H1 (cell line): Measurements from ENCODE around the gene DLX4. TPM values are rescaled to one million over a fixed set of nuclear protein-coding genes. Genes with fewer than 3 reads are reported as not detected.

ENCODE experiments used
- CTCF ChIA-PET: fragments of 300-600 bp; sonication (Branson Sonifier 250); formaldehyde crosslinking; loops from one replicate; lab custom pipeline; 2021; ENCODE audit not compliant: partially characterized antibody; lab: Charles Lee
- POLR2A ChIA-PET: fragments of 300-600 bp; sonication (Branson Sonifier 250); formaldehyde crosslinking; loops from one replicate; lab custom pipeline; 2021; ENCODE audit warnings: inconsistent platforms; ENCODE audit not compliant: partially characterized antibody; lab: Charles Lee
- DNase-seq, 2 experiments: peaks; one replicate each; pipeline versions ENCODE4 v3.0.0 to v3.0.0-alpha.2; 2010 to 2022; ENCODE audit warnings: low spot score in 2 of 2, low read depth in 1 of 2, mixed read lengths in 1 of 2
- FAIRE-seq: peaks from 2 replicates; lab custom pipeline; 2011; peaks lifted over from hg19 to GRCh38; lab: Jason Lieb, UNC
- H2AFZ ChIP-seq: 2 replicates; pipeline ENCODE4 v1.8.1; 2012; ENCODE audit warnings: low read length, inconsistent platforms
- H2AK5ac ChIP-seq: 2 replicates; pipeline ENCODE4 v1.6.1; 2013; ENCODE audit warnings: low read depth, low read length
- H2BK120ac ChIP-seq: replicated peaks from 2 replicates; pipeline ENCODE3; 2013; ENCODE audit warnings: low read depth, low read length, inconsistent platforms
- H2BK12ac ChIP-seq: 2 replicates; pipeline ENCODE4 v1.6.1; 2013; ENCODE audit warnings: low read depth, low read length
- H2BK15ac ChIP-seq: 2 replicates; pipeline ENCODE4 v1.6.1; 2013; ENCODE audit warnings: low read length
- H2BK20ac ChIP-seq: 2 replicates; pipeline ENCODE4 v1.6.1; 2013; ENCODE audit warnings: low read length
- H2BK5ac ChIP-seq: 2 replicates; pipeline ENCODE4 v1.6.1; 2013; ENCODE audit warnings: low read depth, low read length
- H3K14ac ChIP-seq: 2 replicates; pipeline ENCODE4 v1.6.1; 2013; ENCODE audit warnings: inconsistent platforms; ENCODE audit not compliant: insufficient read length
- H3K18ac ChIP-seq: 2 replicates; pipeline ENCODE4 v1.6.1; 2013; ENCODE audit warnings: low read length; ENCODE audit errors: extremely low read depth
- H3K23ac ChIP-seq: 2 replicates; pipeline ENCODE4 v1.6.1; 2013; ENCODE audit warnings: inconsistent platforms; ENCODE audit not compliant: insufficient read length
- H3K23me2 ChIP-seq: 2 replicates; pipeline ENCODE4 v1.6.1; 2013; ENCODE audit warnings: low read depth, low read length
- H3K27ac ChIP-seq: 2 replicates; pipeline ENCODE4 v1.6.1; 2011; ENCODE audit warnings: low read depth, low read length, inconsistent platforms
- H3K27me3 ChIP-seq, 4 experiments: replicated peaks in 1 of 4; 1 replicate in 1 of 4; 2 replicates in 3 of 4; pipeline versions ENCODE4 v1.6.1 to v1.8.1; 2011 to 2013; ENCODE audit warnings: low read length in 3 of 4, mild to moderate bottlenecking in 3 of 4, inconsistent platforms in 2 of 4, mixed read lengths in 2 of 4, moderate library complexity in 1 of 4; ENCODE audit not compliant: control insufficient read depth in 3 of 4, insufficient read depth in 3 of 4; ENCODE audit errors: extremely low read depth in 1 of 4
- H3K36me3 ChIP-seq, 4 experiments: 2 replicates each; pipeline versions ENCODE4 v1.6.1 to v1.8.1; 2011 to 2013; ENCODE audit warnings: mild to moderate bottlenecking in 4 of 4, low read length in 3 of 4, moderate library complexity in 2 of 4, control low read depth in 1 of 4, inconsistent platforms in 1 of 4; ENCODE audit not compliant: insufficient read depth in 4 of 4, control insufficient read depth in 2 of 4
- H3K4ac ChIP-seq: replicated peaks from 2 replicates; pipeline ENCODE3; 2013; ENCODE audit warnings: low read length, low read depth, mixed read lengths, inconsistent platforms; ENCODE audit not compliant: insufficient read length
- H3K4me1 ChIP-seq, 4 experiments: replicated peaks in 1 of 4; 1 replicate in 1 of 4; 2 replicates in 3 of 4; pipeline versions ENCODE4 v1.6.1 to v1.8.1; 2011 to 2013; ENCODE audit warnings: low read length in 3 of 4, inconsistent platforms in 2 of 4, mixed read lengths in 1 of 4; ENCODE audit not compliant: insufficient read depth in 4 of 4, control insufficient read depth in 3 of 4
- H3K4me2 ChIP-seq, 2 experiments: 2 replicates each; pipeline versions ENCODE4 v1.6.1 to v1.8.1; 2011 to 2013; ENCODE audit warnings: low read depth in 2 of 2, low read length in 2 of 2, control low read depth in 1 of 2, inconsistent platforms in 1 of 2, mild to moderate bottlenecking in 1 of 2; ENCODE audit not compliant: insufficient read depth in 1 of 2
- H3K4me3 ChIP-seq, 4 experiments: fragments of 200-600, 300-600 bp in 1 of 4; sonication (generic), shearing (Covaris generic), sonication (Bioruptor Twin) in 1 of 4; 2 replicates each; pipeline versions ENCODE4 v1.5.1 to v1.8.1; 2011 to 2016; ENCODE audit warnings: low read length in 4 of 4, low read depth in 3 of 4, control low read depth in 2 of 4, inconsistent platforms in 2 of 4, mild to moderate bottlenecking in 2 of 4, mixed read lengths in 1 of 4, moderate library complexity in 1 of 4; ENCODE audit not compliant: insufficient read depth in 2 of 4; ENCODE audit errors: extremely low read depth in 1 of 4
- H3K56ac ChIP-seq: replicated peaks from 2 replicates; pipeline ENCODE3; 2013; ENCODE audit warnings: low read depth, mild to moderate bottlenecking, mixed read lengths, low read length, inconsistent platforms; ENCODE audit not compliant: insufficient read length
- H3K79me1 ChIP-seq: 2 replicates; pipeline ENCODE4 v1.6.1; 2013; ENCODE audit warnings: low read depth, low read length, control low read depth
- H3K79me2 ChIP-seq, 2 experiments: 2 replicates each; pipeline versions ENCODE4 v1.6.1 to v1.8.1; 2012 to 2013; ENCODE audit warnings: low read length in 2 of 2, mild to moderate bottlenecking in 2 of 2, inconsistent platforms in 1 of 2; ENCODE audit not compliant: insufficient read depth in 2 of 2, control insufficient read depth in 1 of 2
- H3K9ac ChIP-seq, 4 experiments: replicated peaks in 1 of 4; 1 replicate in 1 of 4; 2 replicates in 3 of 4; pipeline versions ENCODE4 v1.6.1 to v1.8.1; 2011 to 2013; ENCODE audit warnings: low read depth in 3 of 4, low read length in 3 of 4, control low read depth in 2 of 4, mild to moderate bottlenecking in 2 of 4, moderate library complexity in 2 of 4, inconsistent platforms in 1 of 4; ENCODE audit errors: extremely low read depth in 1 of 4
- H3K9me3 ChIP-seq, 2 experiments: 2 replicates each; pipeline versions ENCODE4 v1.6.1 to v1.8.1; 2012 to 2013; ENCODE audit warnings: mild to moderate bottlenecking in 2 of 2, moderate library complexity in 2 of 2, control low read depth in 1 of 2, inconsistent platforms in 1 of 2, low read depth in 1 of 2, low read length in 1 of 2, mixed read lengths in 1 of 2; ENCODE audit not compliant: insufficient read depth in 2 of 2
- H4K20me1 ChIP-seq, 2 experiments: replicated peaks in 1 of 2; 2 replicates each; pipeline versions ENCODE3 to v1.8.1; 2011 to 2013; ENCODE audit warnings: inconsistent platforms in 2 of 2, low read length in 2 of 2, mild to moderate bottlenecking in 1 of 2; ENCODE audit not compliant: insufficient read depth in 2 of 2, control insufficient read depth in 1 of 2
- H4K5ac ChIP-seq: 2 replicates; pipeline ENCODE4 v1.6.1; 2013; ENCODE audit warnings: low read length, low read depth, mixed read lengths, inconsistent platforms; ENCODE audit not compliant: insufficient read length
- H4K8ac ChIP-seq: 2 replicates; pipeline ENCODE4 v1.8.0; 2013; ENCODE audit warnings: mild to moderate bottlenecking, moderate library complexity, low read length, inconsistent platforms; ENCODE audit not compliant: insufficient read depth; ENCODE audit errors: extremely low read depth
- H4K91ac ChIP-seq: replicated peaks from 2 replicates; pipeline ENCODE3; 2013; ENCODE audit warnings: low read length, mixed read lengths, inconsistent platforms; ENCODE audit not compliant: insufficient read length
- ATF3 ChIP-seq: IDR thresholded peaks from 2 replicates; pipeline ENCODE4 v1.6.1; 2011; ENCODE audit warnings: low read depth, mild to moderate bottlenecking, low read length; ENCODE audit not compliant: insufficient read depth
- CBX8 ChIP-seq: fragments of 300-800, 300-1000 bp; sonication (generic); IDR thresholded peaks from 2 replicates; pipeline ENCODE4 v1.7.1; 2016; ENCODE audit warnings: low read depth, low read length, borderline replicate concordance
- CHD1 ChIP-seq: IDR thresholded peaks from 2 replicates; pipeline ENCODE4 v1.6.1; 2012; ENCODE audit warnings: low read depth, low read length, improper control_type of control experiment
- GTF2F1 ChIP-seq: IDR thresholded peaks from 2 replicates; pipeline ENCODE4 v1.6.1; 2012; ENCODE audit warnings: low read depth, low read length, improper control_type of control experiment, borderline replicate concordance
- KDM4A ChIP-seq: IDR thresholded peaks from one replicate; pipeline ENCODE4 v1.7.1; 2012; ENCODE audit warnings: low read depth, mild to moderate bottlenecking, moderate library complexity, low read length, inconsistent platforms; ENCODE audit not compliant: severe bottlenecking
- POU5F1 ChIP-seq: IDR thresholded peaks from 2 replicates; pipeline ENCODE4 v1.6.1; 2011; ENCODE audit warnings: low read depth, mild to moderate bottlenecking, low read length, moderate library complexity
- RAD21 ChIP-seq, 2 experiments: IDR thresholded peaks in 1 of 2; conservative IDR thresholded peaks in 1 of 2; 2 replicates each; pipeline ENCODE4 v1.6.1; 2011; ENCODE audit warnings: low read depth in 2 of 2, low read length in 2 of 2, improper control_type of control experiment in 1 of 2, inconsistent platforms in 1 of 2, mild to moderate bottlenecking in 1 of 2, moderate library complexity in 1 of 2
- RFX5 ChIP-seq: IDR thresholded peaks from 2 replicates; pipeline ENCODE4 v1.6.1; 2011; ENCODE audit warnings: low read depth, low read length, improper control_type of control experiment, borderline replicate concordance
- SAP30 ChIP-seq: fragments of 300-600 bp; sonication (generic); IDR thresholded peaks from 2 replicates; pipeline ENCODE4 v1.7.1; 2012; ENCODE audit warnings: low read length, moderate library complexity, mild to moderate bottlenecking, inconsistent platforms; ENCODE audit not compliant: insufficient read depth, insufficient replicate concordance
- SIRT6 ChIP-seq: IDR thresholded peaks from one replicate; pipeline ENCODE4 v1.7.1; 2012; ENCODE audit warnings: low read length, inconsistent platforms
- SP2 ChIP-seq: IDR thresholded peaks from 2 replicates; pipeline ENCODE4 v1.6.1; 2012; ENCODE audit warnings: mild to moderate bottlenecking, low read length, inconsistent platforms
- SP4 ChIP-seq: IDR thresholded peaks from 2 replicates; pipeline ENCODE4 v1.6.1; 2012; ENCODE audit warnings: low read length, inconsistent platforms
- TAF1 ChIP-seq: IDR thresholded peaks from 2 replicates; pipeline ENCODE4 v1.6.1; 2011; ENCODE audit warnings: mild to moderate bottlenecking, low read depth, low read length
- WGBS, 2 experiments: shearing (Covaris generic) in 1 of 2; methylation state at CpG; one replicate each; pipeline versions ENCODE4 v1.1.6 to v1.1.7; 2013 to 2015; ENCODE audit warnings: low lambda C conversion rate in 2 of 2, mixed read lengths in 2 of 2, inconsistent platforms in 1 of 2, low coverage in 1 of 2, missing lambda C conversion rate in 1 of 2; ENCODE audit not compliant: insufficient replicate concordance in 2 of 2, insufficient coverage in 1 of 2, insufficient read length in 1 of 2; ENCODE audit errors: extremely low coverage in 1 of 2, missing lambda C conversion rate in 1 of 2; 5-methylcytosine and 5-hydroxymethylcytosine counted together
- polyA plus RNA-seq, 7 experiments: library from polyadenylated mRNA; depleted of rRNA in 3 of 7; stranded (reverse) in 5 of 7; unstranded in 2 of 7; fragments of >200 nt in 5 of 7; fragments of 200-250 nt in 2 of 7; gene quantifications; 1 replicate in 5 of 7; 2 replicates in 1 of 7; 4 replicates in 1 of 7; pipeline versions ENCODE4 v1.2.1 to v1.2.3, GENCODE V29; 2011 to 2013; ENCODE audit warnings: missing spikeins in 2 of 7, mixed read lengths in 2 of 7
- total RNA-seq: library from RNA; stranded (reverse); fragmentation: NEBNext Ultra II Directional; extraction: Animal tissue kit (Norgen Biotek cat#: 25700); gene quantifications from 2 replicates; pipeline ENCODE4 v1.2.1, GENCODE V29; 2021

DLX4 gene
- total and polyA plus RNA-seq, 2 of the 8 experiments (the other 6 are each of a cell fraction or from before 2014, with no cell fraction given): 0.67 to 0.80 TPM

DNA sequence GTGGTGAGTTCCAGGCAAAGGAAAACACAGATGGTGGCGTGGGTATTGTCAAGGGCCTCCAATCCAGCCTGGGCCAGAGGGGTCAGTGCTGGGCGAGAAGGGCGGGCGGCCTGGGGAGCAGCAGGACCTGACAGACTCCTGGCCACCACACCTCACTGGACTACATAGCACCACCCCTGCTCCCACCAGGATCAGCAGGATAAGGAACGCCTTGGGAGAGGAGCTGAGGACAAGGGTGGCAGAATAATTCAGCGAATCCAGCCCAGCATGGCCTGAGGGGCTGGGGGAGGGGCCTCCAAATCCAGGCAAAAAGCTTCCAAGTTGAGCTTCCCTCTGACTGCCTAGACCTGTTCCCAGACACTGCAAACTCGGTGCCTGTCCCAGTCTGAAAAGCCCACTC, 6.5 kb downstream of the DLX4 start:
- H3K18ac ChIP-seq: no peak overlapping the region
- no peak overlapping the region for H2BK20ac ChIP-seq
- no peak overlapping the region for H3K14ac ChIP-seq
- H3K79me1 ChIP-seq: no peaks in the 10 kb centered on the region
- FAIRE-seq (no peak), DNase-seq (no peak)
- no peak overlapping the region for H2BK120ac ChIP-seq
- H3K79me2 ChIP-seq: no peaks in the 10 kb centered on the region
- peak overlapping the region; percentile 16 for H4K8ac ChIP-seq
- H3K4me3 ChIP-seq: no peak overlapping the region
- no peak overlapping the region for H4K5ac ChIP-seq
- no peak overlapping the region for H3K56ac ChIP-seq
- CTCF ChIA-PET: interaction anchor here (1.1 to 15.2 kb wide), 12 partner anchors 14 to 122 kb away, joined by 3 to 398 read pairs (median 5); partner anchors contain the start of gene DLX3
- H3K23me2 ChIP-seq: peaks cover 5% of the 10 kb centered on the region
- H3K9me3 ChIP-seq: no peaks in the 10 kb centered on the region; a peak in 1 of 4 replicates
- no peak overlapping the region; a peak in 1 of 7 replicates for H3K9ac ChIP-seq
- no peak overlapping the region for H2AK5ac ChIP-seq
- H3K4me2 ChIP-seq: no peak overlapping the region; a peak in 1 of 4 replicates
- peak overlapping the region; percentile 77; the same call in 1 of the 2 replicates for H2BK12ac ChIP-seq
- 60% methylated on average over 7 of the region's 7 CpGs; no CpG with 5 or more reads in 1 of the 2 experiments for WGBS, 2 experiments
- peaks cover 49 to 80% (median 70%) of the 10 kb centered on the region in 4 experiments for H3K27me3 ChIP-seq
- no peak overlapping the region for H2BK5ac ChIP-seq
- peaks cover 3 to 45% (median 32%) of the 10 kb centered on the region in 4 experiments for H3K4me1 ChIP-seq
- no peak overlapping the region for H2AFZ ChIP-seq
- no peak overlapping the region for H3K27ac ChIP-seq
- H3K4ac ChIP-seq: no peak overlapping the region
- POLR2A ChIA-PET: interaction anchor here (1.5 kb wide), 1 partner anchor 11 kb away, joined by 6 read pairs; no protein-coding TSS in a partner anchor
- no peak overlapping the region for H2BK15ac ChIP-seq
- H3K36me3 ChIP-seq: peaks cover 0 to 8% (median 0%) of the 10 kb centered on the region in 4 experiments; a peak in 2 of 8 replicates
- H4K20me1 ChIP-seq: peaks cover 11 to 13% of the 10 kb centered on the region in 2 experiments
- no peak overlapping the region for H4K91ac ChIP-seq
- no peak overlapping the region for H3K23ac ChIP-seq
- TF ChIP-seq SIRT6 (no peak), CBX8 (no peak), KDM4A (no peak), GTF2F1 (no peak), RFX5 (no peak), CHD1 (no peak), POU5F1 (no peak), SP4 (no peak), RAD21 (IDR thresholded peaks at IDR 0.05 in 1 of 2, conservative IDR thresholded peaks at IDR 0.05 in 1 of 2; ENCODE audit: low read depth in 2 of 2, low read length in 2 of 2) (no peak), SP2 (no peak), ATF3 (no peak), TAF1 (no peak), SAP30 (no peak)
